ENCODE data around the gene PAWR.
A peak's percentile ranks its signal among the peaks of the same experiment; 100 is the strongest.

PAWR gene

DNA sequence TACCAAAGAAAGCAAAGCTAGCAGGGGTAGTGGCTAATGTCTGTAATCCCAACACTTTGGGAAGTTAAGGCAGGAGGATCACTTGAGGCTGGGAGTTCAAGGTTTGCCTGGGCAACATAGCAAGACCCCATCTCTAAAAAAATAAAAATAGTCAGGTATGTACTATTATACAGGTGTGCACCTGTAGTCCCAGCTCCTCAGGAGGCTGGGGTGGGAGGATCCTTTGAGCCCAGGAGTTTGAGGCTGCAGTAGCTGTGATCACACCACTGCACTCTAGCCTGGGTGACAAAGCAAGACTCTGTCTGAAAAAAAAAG, 142.2 kb downstream of the PAWR start:
- H3F3A ChIP-seq (ENCODE audit: control insufficient read depth, insufficient read depth): no peaks in the 10 kb centered on the region
- no peaks in the 10 kb centered on the region for H3K9me3 ChIP-seq (ENCODE audit: control insufficient read depth, insufficient read depth, low read length)
- no peaks in the 10 kb centered on the region for H3K9me2 ChIP-seq (replicated peaks; ENCODE audit: control insufficient read depth, low read length)
- H3K79me2 ChIP-seq (ENCODE audit: control insufficient read depth, low read length): no peaks in the 10 kb centered on the region
- H3K27me3 ChIP-seq (ENCODE audit: control insufficient read depth, low read length): no peaks in the 10 kb centered on the region
- H3K36me3 ChIP-seq (ENCODE audit: control insufficient read depth, low read length): peaks cover 9% of the 10 kb centered on the region
- H3K27ac ChIP-seq (ENCODE audit: low read depth, low read length): no peak overlapping the region
- H3K4me1 ChIP-seq (ENCODE audit: control insufficient read depth, low read length): peaks cover 5% of the 10 kb centered on the region; the same call in 1 of the 2 replicates
- no peak overlapping the region for H3K4me3 ChIP-seq (ENCODE audit: low read length)
- peaks cover 4% of the 10 kb centered on the region; the same call in 1 of the 2 replicates for H4K20me1 ChIP-seq (ENCODE audit: control insufficient read depth, insufficient read depth, low read depth, low read length)
- H3K4me2 ChIP-seq (ENCODE audit: low read length): no peak overlapping the region
- no peak for TF ChIP-seq EZH2phosphoT487 (IDR thresholded peaks at IDR 0.05; ENCODE audit: borderline replicate concordance, low read length)
- TF ChIP-seq, protein P1, sequence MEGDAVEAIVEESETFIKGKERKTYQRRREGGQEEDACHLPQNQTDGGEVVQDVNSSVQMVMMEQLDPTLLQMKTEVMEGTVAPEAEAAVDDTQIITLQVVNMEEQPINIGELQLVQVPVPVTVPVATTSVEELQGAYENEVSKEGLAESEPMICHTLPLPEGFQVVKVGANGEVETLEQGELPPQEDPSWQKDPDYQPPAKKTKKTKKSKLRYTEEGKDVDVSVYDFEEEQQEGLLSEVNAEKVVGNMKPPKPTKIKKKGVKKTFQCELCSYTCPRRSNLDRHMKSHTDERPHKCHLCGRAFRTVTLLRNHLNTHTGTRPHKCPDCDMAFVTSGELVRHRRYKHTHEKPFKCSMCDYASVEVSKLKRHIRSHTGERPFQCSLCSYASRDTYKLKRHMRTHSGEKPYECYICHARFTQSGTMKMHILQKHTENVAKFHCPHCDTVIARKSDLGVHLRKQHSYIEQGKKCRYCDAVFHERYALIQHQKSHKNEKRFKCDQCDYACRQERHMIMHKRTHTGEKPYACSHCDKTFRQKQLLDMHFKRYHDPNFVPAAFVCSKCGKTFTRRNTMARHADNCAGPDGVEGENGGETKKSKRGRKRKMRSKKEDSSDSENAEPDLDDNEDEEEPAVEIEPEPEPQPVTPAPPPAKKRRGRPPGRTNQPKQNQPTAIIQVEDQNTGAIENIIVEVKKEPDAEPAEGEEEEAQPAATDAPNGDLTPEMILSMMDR (IDR thresholded peaks at IDR 0.05; ENCODE audit: low read depth, low read length, poor library complexity, severe bottlenecking): no peak

DNA sequence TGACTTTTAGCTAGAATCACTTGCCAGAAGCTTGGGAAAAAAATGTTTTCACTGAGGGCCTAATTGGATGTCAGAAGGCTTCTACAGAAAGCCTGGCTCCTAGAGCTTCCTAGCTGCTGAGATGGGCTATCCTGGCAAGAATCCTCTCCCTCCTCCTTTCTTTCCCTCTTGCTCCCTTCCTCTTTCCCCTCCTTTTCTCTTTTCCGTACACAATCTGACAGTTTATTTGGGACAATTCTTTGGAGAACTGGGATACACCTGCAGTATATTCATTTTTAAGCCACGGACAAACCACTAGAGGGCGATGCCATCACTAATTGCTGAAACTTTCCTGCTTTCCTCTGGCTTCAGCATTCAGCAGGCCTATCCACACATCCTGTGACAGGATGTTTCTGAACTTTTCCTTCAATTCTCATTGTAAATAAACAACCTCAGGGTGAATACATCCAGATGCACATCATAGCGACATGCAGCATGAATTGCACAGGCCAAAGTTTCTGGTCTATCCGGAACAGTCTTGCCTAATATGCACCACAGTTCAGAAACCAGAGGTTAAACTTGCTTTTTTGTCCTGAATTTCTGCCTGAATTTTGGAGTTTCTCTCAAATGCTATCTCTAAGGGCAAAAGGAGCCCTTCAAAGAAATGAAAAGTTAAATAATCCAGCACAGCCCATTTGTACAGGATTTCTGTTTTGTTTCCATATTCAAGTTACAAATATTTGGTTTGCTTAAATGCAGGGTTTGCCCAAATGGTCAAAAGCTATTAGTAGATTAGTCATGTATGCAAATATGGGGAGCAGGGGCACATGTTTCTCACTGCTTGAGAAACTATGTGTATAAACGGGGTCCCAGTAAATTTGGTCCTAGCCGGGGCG, 142.8 kb downstream of the PAWR start:
- no peak overlapping the region for H3K4me3 ChIP-seq (ENCODE audit: low read length)
- no peak overlapping the region for H3K4me2 ChIP-seq (ENCODE audit: low read length)
- H3K4me1 ChIP-seq (ENCODE audit: control insufficient read depth, low read length): peaks cover 5% of the 10 kb centered on the region; the same call in 1 of the 2 replicates

GRCh38 chr12:79547044-79547734, 143.6 kb downstream of the PAWR start:
- Histone ChIP-seq H3K9me2 (replicated peaks; ENCODE audit: control insufficient read depth, low read length) (no peaks in the 10 kb centered on the region), H3K4me2 (ENCODE audit: low read length) (no peak overlapping the region), H3K36me3 (ENCODE audit: control insufficient read depth, low read length) (no peaks in the 10 kb centered on the region), H3K79me2 (ENCODE audit: control insufficient read depth, low read length) (no peaks in the 10 kb centered on the region), H3K4me3 (ENCODE audit: low read length) (no peak overlapping the region), H3K27me3 (ENCODE audit: control insufficient read depth, low read length) (no peaks in the 10 kb centered on the region), H3K9me3 (ENCODE audit: control insufficient read depth, insufficient read depth, low read length) (no peaks in the 10 kb centered on the region), H3K27ac (ENCODE audit: low read depth, low read length) (no peak overlapping the region), H3F3A (ENCODE audit: control insufficient read depth, insufficient read depth) (no peaks in the 10 kb centered on the region), H3K4me1 (ENCODE audit: control insufficient read depth, low read length) (peaks cover 5% of the 10 kb centered on the region; the same call in 1 of the 2 replicates), H4K20me1 (ENCODE audit: control insufficient read depth, insufficient read depth, low read depth, low read length) (peaks cover 4% of the 10 kb centered on the region; the same call in 1 of the 2 replicates)
- TF ChIP-seq, protein P1 (IDR thresholded peaks at IDR 0.05; ENCODE audit: low read depth, low read length, poor library complexity, severe bottlenecking): no peak
- no peak for TF ChIP-seq EZH2phosphoT487 (IDR thresholded peaks at IDR 0.05; ENCODE audit: borderline replicate concordance, low read length)

More for the DNA sequence above, 142.8 kb downstream of the PAWR start:
- Histone ChIP-seq H3K79me2 (ENCODE audit: control insufficient read depth, low read length) (no peaks in the 10 kb centered on the region), H3F3A (ENCODE audit: control insufficient read depth, insufficient read depth) (no peaks in the 10 kb centered on the region), H4K20me1 (ENCODE audit: control insufficient read depth, insufficient read depth, low read depth, low read length) (peaks cover 4% of the 10 kb centered on the region; the same call in 1 of the 2 replicates), H3K9me2 (replicated peaks; ENCODE audit: control insufficient read depth, low read length) (no peaks in the 10 kb centered on the region), H3K36me3 (ENCODE audit: control insufficient read depth, low read length) (peaks cover 3% of the 10 kb centered on the region; the same call in 1 of the 2 replicates), H3K9me3 (ENCODE audit: control insufficient read depth, insufficient read depth, low read length) (no peaks in the 10 kb centered on the region), H3K27ac (ENCODE audit: low read depth, low read length) (no peak overlapping the region), H3K27me3 (ENCODE audit: control insufficient read depth, low read length) (no peaks in the 10 kb centered on the region)
- TF ChIP-seq EZH2phosphoT487 (IDR thresholded peaks at IDR 0.05; ENCODE audit: borderline replicate concordance, low read length): no peak
- TF ChIP-seq, protein P1 (IDR thresholded peaks at IDR 0.05; ENCODE audit: low read depth, low read length, poor library complexity, severe bottlenecking): peak; percentile 78

All from DOHH2 (cell line).